ENCODE data around the gene TCHP. TPM values are rescaled to one million over a fixed set of nuclear protein-coding genes. Genes with fewer than 3 reads are reported as not detected.

The TCHP gene
- total RNA-seq, 4 donors from 2014 or later: 17.1 to 31.6 (median 21.0) TPM

GRCh38 chr12:109947521-109947920, 47.4 kb downstream of the TCHP start:
- H3K4me1 ChIP-seq: peaks cover 55 to 78% (median 70%) of the 10 kb centered on the region in 4 donors
- no peak for DNase-seq (ENCODE audit: extremely low spot score)
- H3K9me3 ChIP-seq: no peaks in the 10 kb centered on the region
- TF ChIP-seq POLR2AphosphoS5 (IDR thresholded peaks at IDR 0.05) (no peak), EP300 (IDR thresholded peaks at IDR 0.05) (no peak), POLR2A (IDR thresholded peaks at IDR 0.05; ENCODE audit: low read depth) (no peak)
- TF ChIP-seq, protein P1, sequence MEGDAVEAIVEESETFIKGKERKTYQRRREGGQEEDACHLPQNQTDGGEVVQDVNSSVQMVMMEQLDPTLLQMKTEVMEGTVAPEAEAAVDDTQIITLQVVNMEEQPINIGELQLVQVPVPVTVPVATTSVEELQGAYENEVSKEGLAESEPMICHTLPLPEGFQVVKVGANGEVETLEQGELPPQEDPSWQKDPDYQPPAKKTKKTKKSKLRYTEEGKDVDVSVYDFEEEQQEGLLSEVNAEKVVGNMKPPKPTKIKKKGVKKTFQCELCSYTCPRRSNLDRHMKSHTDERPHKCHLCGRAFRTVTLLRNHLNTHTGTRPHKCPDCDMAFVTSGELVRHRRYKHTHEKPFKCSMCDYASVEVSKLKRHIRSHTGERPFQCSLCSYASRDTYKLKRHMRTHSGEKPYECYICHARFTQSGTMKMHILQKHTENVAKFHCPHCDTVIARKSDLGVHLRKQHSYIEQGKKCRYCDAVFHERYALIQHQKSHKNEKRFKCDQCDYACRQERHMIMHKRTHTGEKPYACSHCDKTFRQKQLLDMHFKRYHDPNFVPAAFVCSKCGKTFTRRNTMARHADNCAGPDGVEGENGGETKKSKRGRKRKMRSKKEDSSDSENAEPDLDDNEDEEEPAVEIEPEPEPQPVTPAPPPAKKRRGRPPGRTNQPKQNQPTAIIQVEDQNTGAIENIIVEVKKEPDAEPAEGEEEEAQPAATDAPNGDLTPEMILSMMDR (IDR thresholded peaks at IDR 0.05): no peak
- H3K4me3 ChIP-seq: no peak overlapping the region
- WGBS: 21% methylated on average over 3 of the region's 3 CpGs
- intact Hi-C loops (cut with DNase I): no loop called here
- no peaks in the 10 kb centered on the region for H3K27me3 ChIP-seq
- H3K36me3 ChIP-seq: peaks cover 6 to 69% (median 38%) of the 10 kb centered on the region in 4 donors
- H3K27ac ChIP-seq (replicated peaks in 1 of 4): peak overlapping the region; percentile 71 to 81 (median 73)

GRCh38 chr12:109948368-109948767, 48.3 kb downstream of the TCHP start:
- Histone ChIP-seq H3K9me3 (no peaks in the 10 kb centered on the region), H3K36me3 (peaks cover 11 to 75% (median 47%) of the 10 kb centered on the region in 4 donors), H3K27ac (replicated peaks in 1 of 4) (peak overlapping the region; percentile 71 to 81 (median 73)), H3K4me1 (peaks cover 57 to 82% (median 74%) of the 10 kb centered on the region in 4 donors), H3K4me3 (no peak overlapping the region), H3K27me3 (no peaks in the 10 kb centered on the region)
- no peak for TF ChIP-seq POLR2AphosphoS5 (IDR thresholded peaks at IDR 0.05)
- no peak for TF ChIP-seq POLR2A (IDR thresholded peaks at IDR 0.05; ENCODE audit: low read depth)
- TF ChIP-seq, protein P1 (IDR thresholded peaks at IDR 0.05): no peak
- no peak for TF ChIP-seq EP300 (IDR thresholded peaks at IDR 0.05)
- no peak for DNase-seq (ENCODE audit: extremely low spot score)
- intact Hi-C loops (cut with DNase I): no loop called here
- WGBS: 64% methylated on average over 4 of the region's 4 CpGs

DNA sequence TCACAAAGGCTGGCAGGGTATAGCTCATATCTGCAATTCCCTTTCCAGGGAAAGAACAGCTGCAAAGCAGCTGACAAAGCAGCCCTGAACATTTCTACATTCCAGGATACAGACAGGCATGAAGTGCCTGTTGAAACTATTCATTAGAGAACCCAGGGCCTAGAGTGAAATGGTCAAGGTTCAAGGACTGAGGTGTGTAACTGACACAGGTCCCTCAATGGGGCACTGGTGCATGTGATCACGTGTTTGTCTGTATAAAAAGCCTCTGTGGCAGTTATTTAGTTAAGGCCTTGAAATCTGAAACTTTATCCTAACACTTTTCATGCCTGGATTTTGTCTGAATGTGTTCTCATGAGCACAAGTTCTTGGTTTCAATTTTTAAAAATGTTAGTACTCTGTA, 49.0 kb downstream of the TCHP start:
- 11% methylated on average over 1 of the region's 1 CpG for WGBS
- no peaks in the 10 kb centered on the region for H3K27me3 ChIP-seq
- DNase-seq (ENCODE audit: extremely low spot score): no peak
- intact Hi-C loops (cut with DNase I): no loop called here
- H3K36me3 ChIP-seq: peaks cover 11 to 75% (median 50%) of the 10 kb centered on the region in 4 donors
- peak overlapping the region; percentile 71 to 81 (median 73) for H3K27ac ChIP-seq (replicated peaks in 1 of 4)
- H3K4me1 ChIP-seq: peaks cover 57 to 82% (median 74%) of the 10 kb centered on the region in 4 donors
- TF ChIP-seq POLR2AphosphoS5 (IDR thresholded peaks at IDR 0.05): peak; percentile 52 to 65
- TF ChIP-seq EP300 (IDR thresholded peaks at IDR 0.05): no peak
- no peak overlapping the region for H3K4me3 ChIP-seq
- no peaks in the 10 kb centered on the region for H3K9me3 ChIP-seq

DNA sequence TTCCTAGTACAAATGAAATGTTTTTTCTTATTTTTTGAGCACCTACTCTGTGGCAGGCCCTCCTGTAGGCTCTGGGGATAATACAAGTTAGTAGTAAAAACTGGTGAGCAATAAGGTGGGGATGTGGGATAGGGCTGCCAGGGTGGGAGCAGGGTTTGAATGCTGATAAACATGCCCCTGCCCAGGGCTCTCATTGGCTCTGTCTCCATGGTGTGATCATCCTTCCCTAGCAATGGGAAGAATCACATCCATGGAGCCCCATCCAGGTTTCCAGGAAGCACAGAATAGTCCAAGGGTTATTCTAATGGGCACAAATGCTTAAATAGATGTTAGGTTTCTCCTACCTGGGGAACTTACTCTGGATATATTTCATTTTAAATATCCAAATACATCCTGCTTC, 50.6 kb downstream of the TCHP start:
- DNase-seq (ENCODE audit: extremely low spot score): no peak
- no peak for TF ChIP-seq POLR2AphosphoS5 (IDR thresholded peaks at IDR 0.05)
- TF ChIP-seq, protein P1 (IDR thresholded peaks at IDR 0.05): no peak
- TF ChIP-seq POLR2A (IDR thresholded peaks at IDR 0.05; ENCODE audit: low read depth): no peak
- no peak for TF ChIP-seq EP300 (IDR thresholded peaks at IDR 0.05)
- H3K36me3 ChIP-seq: peaks cover 11 to 79% (median 52%) of the 10 kb centered on the region in 4 donors
- H3K27ac ChIP-seq (replicated peaks in 1 of 4): peak overlapping the region; percentile 71 to 81 (median 73)
- intact Hi-C loops (cut with DNase I): loop anchor here (5.0 kb wide), 1 partner anchor 47 kb away; the partner anchor contains the start of genes ANKRD13A and GIT2
- no peaks in the 10 kb centered on the region for H3K27me3 ChIP-seq
- H3K4me1 ChIP-seq: peaks cover 49 to 73% (median 70%) of the 10 kb centered on the region in 4 donors
- no peak overlapping the region for H3K4me3 ChIP-seq
- H3K9me3 ChIP-seq: no peaks in the 10 kb centered on the region

- H3K4me3 ChIP-seq: no peak overlapping the region
- peaks cover 49 to 68% (median 68%) of the 10 kb centered on the region in 4 donors for H3K4me1 ChIP-seq
- H3K27ac ChIP-seq (replicated peaks in 1 of 4): peak overlapping the region; percentile 71 to 81 (median 73)
- H3K36me3 ChIP-seq: peaks cover 14 to 84% (median 56%) of the 10 kb centered on the region in 4 donors
- H3K9me3 ChIP-seq: no peaks in the 10 kb centered on the region
- TF ChIP-seq POLR2AphosphoS5 (IDR thresholded peaks at IDR 0.05): peak in 1 of 2 donors; percentile 31
- TF ChIP-seq, protein P1 (IDR thresholded peaks at IDR 0.05): no peak
- DNase-seq (ENCODE audit: extremely low spot score): no peak
- WGBS: 42% methylated on average over 5 of the region's 5 CpGs
- intact Hi-C loops (cut with DNase I): loop anchor here (5.0 kb wide), 1 partner anchor 46 kb away; the partner anchor contains the start of genes ANKRD13A and GIT2
- no peaks in the 10 kb centered on the region for H3K27me3 ChIP-seq
Observed at GRCh38 chr12:109951136-109951535, 51.1 kb downstream of the TCHP start.
